AG04450 (cell line): ENCODE measurements around the gene RPL18. TPM values are rescaled to one million over a fixed set of nuclear protein-coding genes. Genes with fewer than 3 reads are reported as not detected.
"Not testable (repeated sequence)": the region's sequence is repeated elsewhere in the genome, so short reads cannot be mapped to it uniquely, and the experiment has no call there.

Experiments
- CTCF ChIA-PET: fragments of 300-600, 350-600 bp; formaldehyde crosslinking; extraction: SDS; loops from one replicate; lab custom pipeline; 2022; ENCODE audit warnings: antibody characterized with exemption, inconsistent platforms; lab: Charles Lee
- POLR2A ChIA-PET: fragments of 350-600 bp; formaldehyde crosslinking; extraction: SDS; loops from one replicate; lab custom pipeline; 2021; ENCODE audit warnings: antibody characterized with exemption, inconsistent platforms; lab: Yijun Ruan, JAX
- DNase-seq: peaks from one replicate; pipeline ENCODE4 v3.0.0-alpha.2; 2011; ENCODE audit warnings: low read depth, low spot score
- H3K27ac ChIP-seq: one replicate; pipeline ENCODE4 v1.5.1; 2012; ENCODE audit warnings: low read depth, low read length, control low read depth
- H3K27me3 ChIP-seq: one replicate; pipeline ENCODE4 v1.6.0; 2012; ENCODE audit warnings: low read length; ENCODE audit not compliant: control insufficient read depth, insufficient read depth
- H3K4me3 ChIP-seq: 2 replicates; pipeline ENCODE4 v1.5.1; 2011; ENCODE audit warnings: mild to moderate bottlenecking, low read depth, low read length, control low read depth
- H3K9me3 ChIP-seq: 2 replicates; pipeline ENCODE4 v1.5.1; 2012; ENCODE audit warnings: low read length; ENCODE audit not compliant: control insufficient read depth, insufficient read depth
- polyA plus RNA-seq: library from polyadenylated mRNA; depleted of rRNA; stranded (reverse); fragments of >200 nt; gene quantifications from 2 replicates; pipeline ENCODE4 v1.2.3, GENCODE V29; 2011
- TF ChIP-seq, protein P1 (sequence below): IDR thresholded peaks from 2 replicates; pipeline ENCODE4 v1.5.1; 2011; ENCODE audit warnings: low read depth, low read length, control low read depth, inconsistent platforms

Gene RPL18
- polyA plus RNA-seq, 1 experiment = 1,020 TPM

DNA sequence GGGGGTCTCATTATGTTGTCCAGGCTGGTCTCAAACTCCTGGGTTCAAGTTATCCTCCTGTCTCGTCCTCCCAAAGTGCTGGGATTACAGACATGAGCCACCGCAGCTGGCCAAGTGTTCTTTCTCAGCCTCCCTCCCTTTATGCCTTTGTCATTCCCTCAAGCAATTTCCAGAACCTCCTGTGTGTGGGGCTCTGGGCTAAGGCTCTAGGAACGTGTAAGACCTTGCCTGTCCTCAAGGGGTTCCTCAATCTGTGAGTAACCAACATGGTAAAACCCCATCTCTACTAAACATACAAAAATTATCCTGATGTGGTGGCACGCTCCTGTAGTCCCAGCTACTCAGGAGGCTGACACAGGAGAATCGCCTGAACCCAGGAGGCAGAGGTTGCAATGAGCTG, 28.0 kb downstream of the RPL18 start:
- no peak overlapping the region for H3K27ac ChIP-seq
- TF ChIP-seq, protein P1, sequence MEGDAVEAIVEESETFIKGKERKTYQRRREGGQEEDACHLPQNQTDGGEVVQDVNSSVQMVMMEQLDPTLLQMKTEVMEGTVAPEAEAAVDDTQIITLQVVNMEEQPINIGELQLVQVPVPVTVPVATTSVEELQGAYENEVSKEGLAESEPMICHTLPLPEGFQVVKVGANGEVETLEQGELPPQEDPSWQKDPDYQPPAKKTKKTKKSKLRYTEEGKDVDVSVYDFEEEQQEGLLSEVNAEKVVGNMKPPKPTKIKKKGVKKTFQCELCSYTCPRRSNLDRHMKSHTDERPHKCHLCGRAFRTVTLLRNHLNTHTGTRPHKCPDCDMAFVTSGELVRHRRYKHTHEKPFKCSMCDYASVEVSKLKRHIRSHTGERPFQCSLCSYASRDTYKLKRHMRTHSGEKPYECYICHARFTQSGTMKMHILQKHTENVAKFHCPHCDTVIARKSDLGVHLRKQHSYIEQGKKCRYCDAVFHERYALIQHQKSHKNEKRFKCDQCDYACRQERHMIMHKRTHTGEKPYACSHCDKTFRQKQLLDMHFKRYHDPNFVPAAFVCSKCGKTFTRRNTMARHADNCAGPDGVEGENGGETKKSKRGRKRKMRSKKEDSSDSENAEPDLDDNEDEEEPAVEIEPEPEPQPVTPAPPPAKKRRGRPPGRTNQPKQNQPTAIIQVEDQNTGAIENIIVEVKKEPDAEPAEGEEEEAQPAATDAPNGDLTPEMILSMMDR = 0 out of 2 replicates have a peak, but pooled peaks have one; percentile 12
- ChIA-PET CTCF (interaction anchor here (10.6 kb wide), 1 partner anchor 102 kb away, joined by 174 read pairs; no protein-coding TSS in a partner anchor), POLR2A (no interaction called here)
- no peaks in the 10 kb centered on the region for H3K27me3 ChIP-seq
- no peaks in the 10 kb centered on the region for H3K9me3 ChIP-seq
- H3K4me3 ChIP-seq = no peak overlapping the region
- no peak for DNase-seq

DNA sequence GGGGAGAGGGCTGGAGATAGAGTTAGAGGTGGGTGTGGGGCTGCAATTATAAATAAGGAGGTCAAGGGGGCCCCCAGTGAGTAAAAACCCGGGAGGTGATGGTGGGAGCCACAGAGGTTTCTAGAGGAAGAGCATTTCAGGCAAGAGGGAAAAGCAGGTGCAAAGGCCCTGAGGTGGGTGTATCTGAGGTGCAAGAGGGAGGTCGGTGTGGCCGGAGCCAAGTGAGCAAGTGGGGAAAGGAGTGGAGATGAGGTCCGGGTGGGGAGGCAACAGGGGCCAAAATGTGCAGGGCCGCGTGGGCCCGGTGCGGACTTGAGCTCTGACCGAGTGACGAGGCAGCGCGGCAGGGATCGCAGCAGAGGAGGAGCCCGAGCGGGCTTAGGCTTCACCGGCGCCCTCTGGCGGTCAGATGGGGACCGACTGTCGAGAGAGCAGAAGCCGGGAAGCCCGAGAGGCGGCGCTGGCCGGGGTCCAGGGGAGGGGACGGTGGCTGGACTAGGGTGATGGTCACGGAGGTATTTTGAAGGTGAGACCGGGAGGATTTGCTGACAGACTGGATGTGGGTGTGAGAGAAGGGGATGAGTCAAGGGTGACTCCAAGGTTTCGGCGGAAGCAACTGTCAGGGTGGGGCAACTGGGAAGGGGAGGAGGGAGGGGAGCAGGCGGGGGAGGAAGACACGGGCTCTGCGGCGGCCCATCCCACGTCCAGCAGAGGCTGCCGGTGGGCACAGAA, 30.1 kb downstream of the RPL18 start:
- Histone ChIP-seq H3K4me3 (peak overlapping the region; percentile 56), H3K27me3 (no peaks in the 10 kb centered on the region), H3K9me3 (no peaks in the 10 kb centered on the region), H3K27ac (no peak overlapping the region)
- ChIA-PET CTCF (interaction anchor here (0.5 to 10.6 kb wide), 26 partner anchors 9 to 963 kb away, joined by 3 to 207 read pairs (median 4); partner anchors contain the start of genes RPL18 and SPHK2), POLR2A (interaction anchor here (1.3 to 1.4 kb wide), 2 partner anchors 30 to 96 kb away, joined by 8 read pairs; partner anchors contain the start of genes RPL18 and SPHK2)
- TF ChIP-seq, protein P1 = peak; percentile 92
- peak; percentile 58 for DNase-seq

DNA sequence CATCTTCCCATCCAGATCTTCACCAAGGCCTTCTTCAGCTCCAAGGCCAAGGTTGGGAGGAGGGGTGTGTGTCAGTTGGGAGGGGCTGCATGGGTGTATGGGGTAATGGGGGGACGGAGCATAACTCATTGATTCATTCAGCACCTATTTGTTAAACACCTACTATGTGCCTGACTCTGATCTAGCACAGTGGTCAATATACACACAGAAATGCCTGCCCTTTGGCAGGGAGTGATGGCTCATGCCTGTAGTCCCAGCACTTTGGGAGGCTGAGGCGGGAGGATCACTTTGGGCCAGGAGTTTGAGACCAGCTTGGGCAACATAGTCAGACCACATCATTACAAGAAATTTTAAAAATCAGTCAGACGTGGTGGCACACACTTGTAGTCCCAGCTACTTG, 31.6 kb downstream of the RPL18 start:
- no peak for DNase-seq
- Histone ChIP-seq H3K27ac (no peak overlapping the region), H3K4me3 (no peak overlapping the region), H3K9me3 (no peaks in the 10 kb centered on the region), H3K27me3 (no peaks in the 10 kb centered on the region)
- ChIA-PET CTCF (interaction anchor here (0.6 to 10.6 kb wide), 5 partner anchors 81 to 196 kb away, joined by 3 to 207 read pairs (median 5); partner anchors contain the start of gene KDELR1), POLR2A (no interaction called here)
- TF ChIP-seq, protein P1 = no peak

DNA sequence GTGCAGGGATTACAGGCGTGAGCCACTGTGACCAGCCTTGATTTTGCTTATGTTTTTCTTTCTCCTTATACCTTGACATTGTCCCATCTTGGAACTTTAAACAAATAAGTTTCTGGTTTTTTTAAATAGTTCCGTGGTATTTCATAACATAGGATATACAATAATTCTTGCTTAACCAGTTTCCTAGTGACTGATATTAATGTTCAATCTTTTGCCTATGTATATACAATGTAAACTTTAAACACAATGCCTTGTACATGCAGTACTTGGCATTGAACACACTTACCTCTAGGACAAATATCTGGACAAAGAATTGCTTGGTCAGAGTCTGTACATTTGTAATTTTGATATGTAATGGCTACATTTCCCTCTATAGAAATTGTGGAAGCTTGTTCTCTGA, 36.8 kb downstream of the RPL18 start:
- POLR2A ChIA-PET = no interaction called here
- CTCF ChIA-PET = interaction anchor here (8.3 to 10.6 kb wide), 2 partner anchors 76 to 93 kb away, joined by 174 to 207 read pairs; no protein-coding TSS in a partner anchor
- Histone ChIP-seq H3K27ac (no peak overlapping the region), H3K9me3 (no peaks in the 10 kb centered on the region), H3K4me3 (no peak overlapping the region), H3K27me3 (no peaks in the 10 kb centered on the region)
- DNase-seq = no peak
- TF ChIP-seq, protein P1 = no peak

DNA sequence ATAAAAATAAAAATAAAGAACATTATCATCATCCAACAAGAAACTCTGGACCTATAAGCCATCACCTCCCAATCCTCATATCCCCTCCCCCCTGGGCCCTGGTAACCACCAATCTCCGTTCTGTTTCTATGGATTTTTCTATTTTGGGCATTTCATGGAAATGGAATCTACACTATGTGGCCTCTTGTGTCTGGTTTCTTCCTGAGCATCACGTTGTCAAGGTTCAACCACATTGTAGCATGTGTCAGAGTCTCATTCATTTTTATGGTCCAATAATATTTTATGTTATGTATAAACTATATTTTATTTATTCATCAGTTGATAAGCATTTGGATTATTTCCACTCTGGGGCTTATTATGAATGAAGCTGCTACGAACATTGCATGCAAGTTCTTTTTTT, 40.1 kb downstream of the RPL18 start:
- Histone ChIP-seq H3K4me3 (no peak overlapping the region), H3K27me3 (no peaks in the 10 kb centered on the region), H3K27ac (no peak overlapping the region), H3K9me3 (no peaks in the 10 kb centered on the region)
- TF ChIP-seq, protein P1 = no peak
- DNase-seq = no peak
- POLR2A ChIA-PET = interaction anchor here (0.6 kb wide), 1 partner anchor 233 kb away, joined by 6 read pairs; no protein-coding TSS in a partner anchor
- CTCF ChIA-PET = interaction anchor here (1.6 to 1.9 kb wide), 3 partner anchors 10 to 73 kb away, joined by 4 to 10 read pairs (median 6); no protein-coding TSS in a partner anchor

DNA sequence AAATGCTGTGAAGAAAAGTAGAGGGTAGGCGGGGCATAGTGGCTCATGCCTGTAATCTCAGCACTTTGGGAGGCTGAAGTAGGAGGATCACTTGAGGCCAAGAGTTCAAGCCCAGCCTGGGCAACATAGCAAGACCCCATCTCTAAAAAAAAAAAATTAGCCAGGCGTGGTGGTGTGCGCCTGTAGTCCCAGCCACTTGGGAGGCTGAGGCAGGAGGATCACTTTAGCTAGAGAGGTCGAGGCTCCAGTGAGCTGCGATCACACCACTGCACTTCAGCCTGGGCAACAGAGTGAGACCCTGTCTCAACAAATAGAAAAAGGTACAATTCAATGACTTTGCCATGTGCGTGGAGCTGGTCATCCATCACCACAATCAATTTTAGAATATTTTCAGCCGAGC, 41.1 kb downstream of the RPL18 start:
- H3K27me3 ChIP-seq, POLR2A ChIA-PET, H3K9me3 ChIP-seq, H3K4me3 ChIP-seq, H3K27ac ChIP-seq, DNase-seq: not testable (repeated sequence)
- CTCF ChIA-PET = interaction anchor here (1.6 to 1.9 kb wide), 2 partner anchors 11 to 72 kb away, joined by 6 to 10 read pairs; no protein-coding TSS in a partner anchor
